NCI-H82 treated with DMSO at 0.1 percent for 48 hours (cell line): ENCODE measurements around the gene ZNF778.
"Not testable (repeated sequence)": the region's sequence is repeated elsewhere in the genome, so short reads cannot be mapped to it uniquely, and the experiment has no call there.

Experiments used
- DNase-seq: peaks from one replicate; lab custom pipeline; 2025; ENCODE audit not compliant: unreplicated experiment; lab: John Stamatoyannopoulos, UW

Gene ZNF778

DNA sequence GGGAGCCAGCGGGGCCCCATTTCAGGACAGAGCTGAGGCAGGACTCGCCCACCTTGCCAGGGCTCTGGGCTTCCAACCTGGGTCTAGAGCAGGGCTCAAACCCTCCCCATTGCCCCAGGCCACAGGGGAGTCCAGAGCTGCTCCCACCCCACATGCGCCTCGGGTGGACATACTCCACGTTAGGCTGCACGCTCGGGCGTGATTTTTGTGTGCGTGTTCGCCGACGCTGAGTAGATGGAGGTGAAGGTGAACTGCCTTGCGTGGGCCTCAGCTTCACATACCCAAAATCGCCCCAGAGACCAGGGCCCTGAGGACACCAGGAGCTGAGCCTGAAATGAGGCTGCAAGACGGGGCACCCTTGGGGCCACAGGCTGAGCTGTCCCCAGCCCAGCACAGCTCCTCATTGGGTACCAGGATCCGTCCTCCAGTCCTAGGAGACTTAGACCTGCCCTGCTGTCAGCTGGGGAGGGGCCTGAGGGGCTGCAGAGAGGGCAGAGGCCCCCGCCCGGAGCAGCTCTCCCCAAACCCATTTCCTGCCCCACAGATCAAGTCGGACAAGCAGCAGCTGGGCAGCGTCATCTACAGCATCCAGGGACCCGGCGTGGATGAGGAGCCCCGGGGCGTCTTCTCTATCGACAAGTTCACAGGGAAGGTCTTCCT, 37.7 kb upstream of the ZNF778 start:
- DNase-seq, result no peak

GRCh38 chr16:89183463-89183862, 34.0 kb upstream of the ZNF778 start:
- no peak for DNase-seq

DNA sequence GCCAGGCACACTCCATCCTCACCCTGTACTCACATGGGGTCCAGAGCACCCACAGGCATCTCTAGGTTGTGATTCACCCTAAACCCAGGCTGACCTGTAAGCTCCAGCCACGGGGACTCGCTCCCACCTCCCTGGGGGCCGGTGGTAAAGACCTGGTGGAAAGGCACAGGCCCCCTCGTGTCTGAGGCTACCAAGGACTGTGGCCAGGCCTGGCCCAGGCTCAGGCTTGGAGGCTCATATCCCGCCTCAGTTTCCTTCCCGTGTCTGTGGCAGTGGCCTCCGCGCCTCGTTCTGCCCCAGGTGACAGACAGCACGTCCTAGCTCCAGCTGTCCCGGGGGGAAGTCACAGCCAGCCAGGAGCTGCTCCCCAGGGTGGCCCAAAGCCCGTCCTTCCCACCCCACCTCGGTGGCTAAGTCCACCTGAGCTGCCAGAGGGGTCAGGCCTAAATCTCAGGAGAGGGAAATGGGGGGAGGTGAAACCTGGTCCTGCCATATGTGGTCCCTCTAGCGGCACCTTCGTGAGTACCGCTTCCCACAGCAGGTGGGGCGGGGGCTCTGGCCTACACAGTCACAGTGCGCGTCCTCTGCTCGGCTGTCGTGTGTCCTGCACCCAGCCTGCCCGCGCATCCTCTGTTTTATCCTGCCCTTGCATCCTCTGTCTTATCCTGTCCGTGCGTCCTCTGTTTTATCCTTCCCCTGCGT, 33.4 kb upstream of the ZNF778 start:
- DNase-seq, result no peak

GRCh38 chr16:89184677-89184932, 32.9 kb upstream of the ZNF778 start:
- no peak for DNase-seq

DNA sequence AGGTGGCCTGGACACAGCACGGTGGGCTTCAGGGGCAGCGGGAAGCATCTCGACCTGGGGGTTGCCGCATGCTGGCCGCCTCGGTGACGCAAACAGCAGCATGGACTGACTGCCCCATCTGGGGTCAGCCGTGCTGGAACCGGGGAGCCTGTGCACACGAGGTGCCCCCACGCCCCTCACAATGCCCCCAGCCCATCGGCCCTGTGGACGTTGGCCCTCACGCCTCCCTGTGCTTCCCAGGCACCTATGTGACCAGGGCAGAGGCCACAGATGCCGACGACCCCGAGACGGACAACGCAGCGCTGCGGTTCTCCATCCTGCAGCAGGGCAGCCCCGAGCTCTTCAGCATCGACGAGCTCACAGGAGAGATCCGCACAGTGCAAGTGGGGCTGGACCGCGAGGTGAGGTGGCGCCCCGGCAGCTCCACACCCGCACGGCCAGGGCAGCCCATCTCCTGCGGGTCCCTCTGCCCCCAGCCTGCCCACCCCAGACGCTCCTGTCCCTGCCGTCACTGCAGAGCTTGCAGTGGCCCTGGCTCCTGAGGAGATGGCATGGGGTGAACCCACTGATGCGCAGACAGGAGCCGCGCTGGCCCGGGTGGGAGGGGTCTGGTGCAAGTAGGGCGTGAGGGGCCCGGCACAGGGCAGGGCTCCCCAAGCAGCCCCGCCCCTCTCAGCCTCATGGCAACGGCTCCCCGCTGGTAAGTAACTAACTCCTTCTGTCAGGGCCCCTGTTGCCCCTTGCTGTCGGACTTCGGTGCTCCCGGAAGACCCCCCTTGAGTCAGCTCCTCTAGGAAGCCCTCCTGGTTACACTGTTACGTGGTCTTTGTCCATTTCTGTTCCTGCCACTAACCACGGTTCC, 32.3 kb upstream of the ZNF778 start:
- DNase-seq, result no peak

GRCh38 chr16:89185887-89186592, 31.5 kb upstream of the ZNF778 start:
- not testable (repeated sequence) for DNase-seq

GRCh38 chr16:89186593-89187031, 30.9 kb upstream of the ZNF778 start:
- DNase-seq, result not testable (repeated sequence)

- no peak for DNase-seq
Observed at GRCh38 chr16:89187032-89187769, 30.3 kb upstream of the ZNF778 start.

GRCh38 chr16:89187770-89188392, 29.6 kb upstream of the ZNF778 start:
- DNase-seq, result no peak

- DNase-seq, result not testable (repeated sequence)
Observed at GRCh38 chr16:89188471-89189357, 28.8 kb upstream of the ZNF778 start.

- no peak for DNase-seq
Observed at GRCh38 chr16:89189358-89190025, 28.0 kb upstream of the ZNF778 start.

GRCh38 chr16:89190150-89190958, 27.1 kb upstream of the ZNF778 start:
- DNase-seq, result no peak

DNA sequence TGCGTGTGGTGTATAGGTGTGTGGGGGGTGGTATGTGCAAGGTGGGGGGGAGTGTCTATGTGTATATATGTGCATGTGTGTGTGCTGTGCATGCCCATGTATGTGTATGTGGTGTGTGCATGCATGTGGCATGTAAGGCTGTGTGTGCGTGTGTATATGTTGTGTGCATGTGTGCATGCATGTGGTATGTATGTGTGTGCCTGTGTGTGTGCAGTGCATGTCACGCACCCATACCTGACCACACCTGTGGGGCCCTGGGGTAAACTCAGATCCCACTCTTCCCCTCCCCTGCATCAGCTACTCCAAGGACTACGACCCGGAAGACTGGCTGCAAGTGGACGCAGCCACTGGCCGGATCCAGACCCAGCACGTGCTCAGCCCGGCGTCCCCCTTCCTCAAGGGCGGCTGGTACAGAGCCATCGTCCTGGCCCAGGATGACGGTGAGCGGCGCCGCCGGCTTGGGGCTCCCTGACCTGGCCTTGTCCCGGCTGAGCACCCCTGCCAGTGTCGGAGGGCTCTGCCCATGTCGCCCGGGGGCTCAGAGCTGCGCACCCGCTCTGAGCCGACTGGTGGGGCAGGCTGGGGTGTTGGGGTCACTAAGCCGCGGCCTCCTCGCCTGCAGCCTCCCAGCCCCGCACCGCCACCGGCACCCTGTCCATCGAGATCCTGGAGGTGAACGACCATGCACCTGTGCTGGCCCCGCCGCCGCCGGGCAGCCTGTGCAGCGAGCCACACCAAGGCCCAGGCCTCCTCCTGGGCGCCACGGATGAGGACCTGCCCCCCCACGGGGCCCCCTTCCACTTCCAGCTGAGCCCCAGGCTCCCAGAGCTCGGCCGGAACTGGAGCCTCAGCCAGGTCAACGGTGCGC, 26.2 kb upstream of the ZNF778 start:
- DNase-seq, result no peak

- DNase-seq, result no peak
Observed at GRCh38 chr16:89191901-89192185, 25.7 kb upstream of the ZNF778 start.

GRCh38 chr16:89192186-89192955, 25.1 kb upstream of the ZNF778 start:
- peak; percentile 48 for DNase-seq

DNA sequence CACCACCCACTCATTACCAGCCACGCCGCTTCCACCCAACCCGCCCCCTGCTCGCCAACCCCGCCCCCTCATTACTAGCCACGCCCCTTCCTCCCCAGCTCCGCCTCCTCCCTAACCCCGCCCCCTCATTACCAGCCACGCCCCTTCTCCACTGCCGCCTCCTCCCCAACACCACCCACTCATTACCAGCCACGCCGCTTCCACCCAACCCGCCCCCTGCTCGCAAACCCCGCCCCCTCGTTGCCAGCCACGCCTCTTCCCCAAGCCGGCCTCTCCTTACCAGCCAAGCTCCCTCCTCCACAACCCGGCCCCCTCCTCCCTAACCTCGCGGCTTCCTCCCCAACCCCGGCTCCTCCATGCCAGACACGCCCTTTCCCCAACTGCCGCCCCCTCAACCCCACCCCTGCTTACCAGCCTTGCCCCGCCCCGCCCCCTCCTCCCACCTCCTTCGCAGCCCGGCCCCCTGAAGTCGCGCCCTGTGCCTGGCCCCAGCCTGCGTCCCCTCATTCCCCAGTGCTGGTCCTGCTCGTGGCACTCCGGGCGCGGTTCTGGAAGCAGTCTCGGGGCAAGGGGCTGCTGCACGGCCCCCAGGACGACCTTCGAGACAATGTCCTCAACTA, 24.4 kb upstream of the ZNF778 start:
- peak; percentile 48 for DNase-seq
